Measurements from ENCODE around the gene PAIP2.
"Not testable (repeated sequence)": the region's sequence is repeated elsewhere in the genome, so short reads cannot be mapped to it uniquely, and the experiment has no call there.

The PAIP2 gene

DNA sequence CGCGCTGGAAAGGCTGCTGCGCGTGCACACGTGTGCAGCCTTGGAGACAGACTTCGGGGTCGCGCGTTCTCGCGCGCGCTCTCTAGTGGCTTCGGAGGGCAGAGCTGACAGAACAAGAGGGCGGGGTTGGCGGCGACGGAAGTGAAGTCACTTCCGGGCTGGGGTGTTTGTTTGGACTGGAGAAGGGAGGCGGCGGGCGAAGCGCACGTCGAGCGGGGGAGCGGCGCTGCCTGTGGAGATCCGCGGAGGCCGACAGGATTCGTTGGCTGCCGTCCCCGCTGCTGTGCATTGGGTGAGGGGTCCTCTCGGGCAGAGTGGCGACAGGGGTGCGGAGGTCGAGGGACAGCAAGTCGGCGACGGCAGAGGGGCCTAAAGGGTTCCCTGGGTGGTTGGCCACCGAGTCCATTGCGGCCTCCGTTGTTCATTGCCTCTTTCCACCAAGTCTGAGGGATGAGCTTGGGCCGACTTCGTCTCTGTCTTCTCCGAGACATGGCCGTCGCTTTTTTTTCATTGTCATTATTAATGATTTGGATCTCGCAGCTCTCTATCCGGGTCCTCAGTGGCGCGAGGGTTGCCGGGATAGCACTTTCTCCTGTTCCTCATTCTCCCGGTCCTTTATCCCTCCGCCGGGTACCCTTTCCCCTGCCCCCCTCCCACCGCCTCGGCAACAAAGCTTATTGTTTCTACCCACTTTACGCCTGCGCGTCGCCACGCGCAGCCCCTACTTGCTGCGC is at the start of gene PAIP2:
TSS of gene PAIP2 (plus strand) at position 166 of the 734 bp plus-strand sequence. CDS start 21,931 bp downstream, outside the sequence.
- DNase-seq = peak; percentile 92 to 95 (median 95)

DNA sequence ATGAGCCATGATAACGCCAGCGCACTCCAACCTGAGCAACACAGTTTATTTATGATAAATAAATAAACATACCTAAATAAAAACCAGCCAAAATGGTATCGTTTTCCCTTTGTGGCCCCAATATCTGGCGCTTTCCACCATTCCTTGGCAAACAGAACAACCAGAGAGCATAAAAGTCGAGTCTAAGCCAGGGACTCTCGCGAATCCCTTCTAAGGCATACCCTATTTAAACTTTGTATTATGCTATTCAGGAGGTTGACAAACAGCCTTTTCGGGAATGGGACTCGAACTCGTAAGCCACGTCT is 48.5 kb upstream of the PAIP2 start:
- DNase-seq = no peak

DNA sequence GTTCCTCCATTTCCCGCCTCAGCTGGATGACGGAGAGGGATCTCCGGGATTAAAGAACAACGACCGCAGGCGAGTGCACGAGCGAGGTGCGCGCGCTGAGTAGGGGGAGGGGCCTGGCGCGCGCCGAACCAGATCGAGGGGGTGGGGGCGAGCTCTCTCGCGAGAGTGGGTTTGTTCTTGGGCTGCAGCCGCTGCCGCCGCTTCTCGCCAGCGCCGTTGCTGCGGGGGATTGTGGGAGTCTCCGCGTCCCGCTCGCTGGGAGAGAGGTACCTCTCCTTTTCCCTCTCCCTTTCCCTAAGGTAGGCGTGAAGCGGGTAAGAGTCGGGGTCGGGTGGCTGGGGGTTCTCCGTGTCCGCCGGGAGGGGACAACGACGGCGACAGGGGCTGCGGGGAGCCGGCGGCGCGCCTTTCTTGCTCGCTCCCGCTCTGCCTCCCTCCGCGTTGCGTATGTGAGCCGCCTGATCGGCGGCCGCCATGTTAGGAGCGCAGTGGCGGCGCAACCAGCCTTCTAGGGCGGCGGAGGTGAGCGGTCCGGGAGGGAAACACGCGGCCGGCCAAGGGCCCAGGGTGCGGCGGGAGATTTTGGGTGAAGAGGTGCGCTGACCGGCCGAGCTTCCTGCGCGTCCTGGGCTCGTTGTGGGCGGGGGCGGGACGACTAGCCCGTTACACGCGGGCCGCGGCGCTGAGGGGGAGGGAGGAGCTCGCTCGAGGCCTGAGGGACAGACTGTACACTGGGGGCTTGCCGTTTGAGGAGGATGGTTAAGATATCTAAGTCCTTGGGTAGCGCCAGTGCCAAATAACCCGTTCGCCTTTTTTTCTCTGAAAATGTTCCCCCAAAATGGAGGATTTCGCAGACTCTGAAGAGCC is 47.9 kb upstream of the PAIP2 start, which contains the start of gene MATR3:
TSS of gene MATR3 (plus strand) at position 234 of the 867 bp plus-strand sequence. CDS start 13,676 bp downstream, outside the sequence.
- DNase-seq = peak; percentile 89 to 95 (median 95)

DNA sequence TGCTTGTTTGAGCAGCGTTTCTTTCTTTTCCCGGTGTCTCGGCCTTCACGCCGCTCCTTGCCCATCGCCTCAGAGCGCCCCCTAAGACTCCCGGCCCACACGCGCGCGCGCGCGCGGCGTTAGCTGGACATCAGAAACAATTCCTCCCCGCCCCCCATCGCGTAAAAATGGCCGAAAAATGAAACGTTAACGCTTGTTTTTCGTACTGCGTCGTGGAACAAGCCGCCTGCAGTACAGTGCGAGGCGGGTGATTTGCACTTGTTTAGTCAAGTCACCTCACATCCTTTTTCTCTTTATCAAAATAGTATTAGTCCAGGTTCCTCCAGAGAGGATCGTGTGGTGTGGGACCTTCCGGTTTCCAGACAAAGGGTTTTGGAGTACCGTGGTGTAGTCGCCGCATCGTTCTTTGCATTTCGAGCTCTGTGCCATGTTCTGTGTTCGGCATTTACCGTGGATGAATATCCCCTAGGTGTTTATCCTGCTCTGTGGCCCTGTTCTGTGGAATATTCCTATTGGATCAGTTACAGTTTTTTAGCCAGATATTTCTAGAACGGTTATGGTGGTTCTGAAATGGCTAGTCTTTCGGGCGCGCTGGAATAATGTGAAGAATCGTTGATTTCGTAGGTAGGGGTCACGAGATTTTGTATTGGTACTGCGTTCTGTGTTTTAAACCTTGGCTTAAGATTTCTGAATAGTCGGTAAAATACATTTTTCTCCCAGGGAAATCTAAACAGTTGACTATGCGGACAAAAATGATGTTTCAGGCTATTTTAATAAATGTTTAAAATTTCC is 47.1 kb upstream of the PAIP2 start:
- peak; percentile 72 to 87 (median 73) for DNase-seq

DNA sequence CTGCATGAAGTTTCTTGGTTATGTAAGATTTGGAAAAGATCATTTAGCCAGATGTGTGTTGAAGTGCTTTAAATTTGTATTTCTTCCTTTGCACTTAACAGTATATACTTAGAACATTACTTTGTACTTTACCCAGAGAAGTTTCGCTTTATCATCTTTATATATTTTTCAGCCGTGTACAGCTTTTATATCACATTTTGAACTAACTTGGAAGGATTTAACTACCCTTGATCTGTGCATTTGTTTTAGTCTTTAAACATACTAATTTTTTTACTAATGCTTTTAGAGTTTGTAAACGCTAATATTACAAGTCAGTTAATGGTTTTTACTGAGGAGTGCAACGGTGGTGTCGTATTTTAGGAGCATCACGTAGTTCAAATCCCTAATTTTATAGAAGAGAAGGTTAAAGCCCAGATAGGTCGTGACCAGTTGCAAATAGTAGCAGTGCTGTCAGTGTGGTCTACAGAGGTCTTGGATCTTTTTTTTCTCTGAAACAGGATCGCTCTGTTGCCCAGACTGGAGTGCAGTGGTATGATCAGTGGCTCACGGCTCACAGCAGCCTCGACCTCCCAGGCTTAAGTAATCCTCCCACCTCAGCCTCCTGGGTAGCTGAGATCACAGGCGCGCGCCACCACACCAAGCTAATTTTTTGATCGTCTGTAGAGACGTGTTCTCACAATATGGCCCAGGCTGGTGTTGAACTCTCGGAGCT is 46.2 kb upstream of the PAIP2 start:
- peak in 1 of 3 experiments; percentile 19 for DNase-seq

GRCh38 chr5:139296198-139296597 is 45.5 kb upstream of the PAIP2 start:
- DNase-seq = no peak

GRCh38 chr5:139296862-139297326 is 44.8 kb upstream of the PAIP2 start:
- DNase-seq = no peak

GRCh38 chr5:139297439-139298133 is 44.1 kb upstream of the PAIP2 start:
- DNase-seq = no peak

DNA sequence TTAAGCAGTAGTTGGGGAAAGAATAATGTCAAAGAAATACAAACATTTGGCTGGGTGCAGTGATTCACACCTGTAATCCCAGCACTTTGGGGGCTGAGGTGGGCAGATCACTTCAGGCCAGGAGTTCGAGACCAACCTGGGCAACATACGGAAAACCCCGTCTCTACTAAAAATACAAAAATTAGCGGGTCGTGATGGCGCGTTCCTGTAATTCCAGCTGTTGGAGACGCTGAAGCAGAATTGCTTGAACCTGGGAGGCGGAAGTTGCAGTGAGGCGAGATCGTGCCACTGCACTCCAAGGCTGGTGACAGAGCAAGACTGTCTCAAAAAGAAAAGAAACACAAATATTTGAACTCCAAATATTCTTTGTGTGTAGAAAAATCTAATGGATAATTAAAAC is 43.4 kb upstream of the PAIP2 start:
- no peak for DNase-seq

DNA sequence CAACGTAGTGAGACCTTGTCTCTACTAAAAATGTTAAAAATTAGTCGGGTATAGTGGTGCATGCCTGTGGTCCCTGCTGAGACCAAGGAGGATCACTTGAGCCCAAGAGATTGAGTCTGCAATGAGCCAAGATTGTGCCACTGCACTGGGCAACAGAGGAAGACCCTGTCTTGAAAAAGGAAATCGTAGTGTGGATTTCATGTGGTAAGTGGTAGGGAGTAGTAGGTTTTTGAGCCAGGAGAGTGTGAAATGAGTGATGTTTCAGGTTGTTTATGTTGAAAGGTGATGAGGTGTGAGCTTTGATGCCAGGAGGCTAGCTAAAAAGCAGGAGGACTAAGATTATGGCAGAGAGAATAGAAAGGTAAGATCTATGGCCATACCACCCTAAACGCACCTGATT is 42.2 kb upstream of the PAIP2 start:
- no peak for DNase-seq

DNA sequence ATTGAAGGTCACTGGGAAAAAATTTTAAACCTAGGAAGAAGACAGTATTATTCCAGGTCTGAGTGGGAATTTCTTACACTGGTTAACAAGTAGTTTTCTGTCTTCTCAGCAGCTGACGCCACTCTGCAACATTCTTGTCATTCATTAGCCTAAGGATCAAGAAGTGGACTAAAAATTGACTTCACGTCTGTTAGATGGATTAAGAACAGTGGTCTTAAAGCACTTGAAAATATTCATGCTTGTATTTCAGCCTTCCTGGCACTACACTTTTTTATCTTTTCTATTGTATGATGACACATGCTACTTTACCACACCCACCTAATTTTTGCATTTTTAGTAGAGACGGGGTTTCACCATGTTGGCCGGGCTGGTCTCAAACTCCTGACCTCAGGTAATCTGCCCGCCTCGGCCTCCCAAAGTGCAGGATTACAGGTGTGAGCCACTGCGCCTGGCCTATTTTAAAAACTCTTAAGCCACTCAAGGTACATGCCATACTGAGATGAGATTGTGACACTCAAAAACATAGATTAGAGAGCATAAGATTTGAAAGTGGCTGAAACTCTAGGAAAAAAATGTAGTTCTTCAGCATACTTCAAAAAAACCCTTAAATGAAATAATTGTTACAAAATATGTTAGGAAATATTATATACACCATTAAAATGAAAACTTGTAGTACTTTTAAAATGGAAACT is 39.7 kb upstream of the PAIP2 start:
- no peak for DNase-seq

DNA sequence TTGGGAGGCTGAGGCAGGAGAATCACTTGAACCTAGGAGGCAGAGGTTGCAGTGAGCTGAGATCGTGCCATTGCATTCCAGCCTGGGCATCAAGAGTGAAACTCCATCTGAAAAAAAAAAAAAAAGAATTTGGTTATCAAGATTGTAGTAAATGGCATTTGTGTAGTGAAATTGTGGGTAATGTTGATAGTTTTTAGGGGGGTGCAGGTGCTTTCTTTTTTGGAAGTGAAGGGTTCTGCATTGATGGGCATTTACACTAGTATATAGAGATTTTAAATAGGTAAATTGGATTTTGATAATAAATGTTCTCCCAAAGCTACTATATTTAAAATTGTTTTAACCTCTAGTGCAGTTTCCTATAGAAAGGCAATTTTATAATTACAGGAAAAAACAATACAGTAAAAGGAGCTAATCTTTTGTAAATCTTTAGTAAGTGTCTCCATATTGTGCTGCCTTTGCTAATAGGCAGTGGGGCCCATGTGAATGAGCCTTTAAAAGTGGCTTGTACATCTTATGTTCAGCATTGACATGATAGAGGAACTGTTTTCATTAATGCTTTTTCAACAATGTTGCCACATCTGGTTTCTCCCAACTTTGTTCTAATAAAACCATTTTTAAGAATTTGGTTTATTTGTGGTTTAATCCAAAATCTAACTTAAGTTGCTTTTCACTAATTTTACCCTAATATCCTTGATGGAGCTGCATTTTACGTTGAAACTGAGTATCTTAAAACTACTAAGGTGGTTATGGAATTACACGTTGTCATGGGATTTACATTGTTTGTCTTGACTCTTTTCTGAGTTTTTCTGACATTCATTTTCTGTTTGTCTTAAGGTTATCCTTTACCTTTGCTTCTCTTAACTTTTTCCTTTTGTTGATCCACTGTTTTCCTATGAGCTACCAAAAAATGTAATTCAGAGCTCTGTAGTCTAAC is 37.0 kb upstream of the PAIP2 start:
- DNase-seq = no peak

DNA sequence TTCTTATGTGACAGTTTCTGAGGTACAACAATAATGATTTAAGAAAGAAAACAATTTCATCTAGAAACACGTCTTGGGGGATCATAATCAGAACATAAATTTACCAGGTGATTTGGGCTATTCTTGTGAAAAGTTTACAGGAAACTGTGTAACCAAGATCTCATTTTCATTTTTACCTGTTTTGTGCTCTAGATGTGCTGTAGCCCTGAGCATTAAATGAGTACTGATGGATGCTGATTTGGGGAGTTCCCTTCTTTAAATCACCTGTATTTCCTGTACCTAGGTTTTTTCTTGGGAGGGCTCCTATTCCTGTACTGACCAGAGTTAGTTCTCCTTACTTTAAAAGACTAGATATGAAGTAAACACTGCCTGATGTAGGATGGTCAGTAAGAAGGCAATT is 35.5 kb upstream of the PAIP2 start:
- DNase-seq = no peak

- no peak for DNase-seq
These were observed 34.9 kb upstream of the PAIP2 start for GRCh38 chr5:139306628-139307379.

GRCh38 chr5:139308797-139309196 is 32.9 kb upstream of the PAIP2 start:
- no peak for DNase-seq

- DNase-seq = not testable (repeated sequence)
These were observed 30.9 kb upstream of the PAIP2 start for GRCh38 chr5:139310715-139311186.

GRCh38 chr5:139312075-139312474 is 29.6 kb upstream of the PAIP2 start:
- no peak for DNase-seq

GRCh38 chr5:139314276-139314675 is 27.4 kb upstream of the PAIP2 start:
- DNase-seq = no peak

- no peak for DNase-seq
These were observed 26.5 kb upstream of the PAIP2 start for GRCh38 chr5:139315056-139315615.
